GM19328 (cell line): ENCODE data around the gene FAM120B.
A peak's percentile ranks its signal among the peaks of the same experiment; 100 is the strongest.

Source experiments
- ATAC-seq: cut with Tn5 transposase; IDR thresholded peaks from one replicate; pipeline ENCODE4 v1.9.1; 2021; ENCODE audit warnings: mild to moderate bottlenecking, moderate library complexity; ENCODE audit not compliant: unreplicated experiment

The FAM120B gene

DNA sequence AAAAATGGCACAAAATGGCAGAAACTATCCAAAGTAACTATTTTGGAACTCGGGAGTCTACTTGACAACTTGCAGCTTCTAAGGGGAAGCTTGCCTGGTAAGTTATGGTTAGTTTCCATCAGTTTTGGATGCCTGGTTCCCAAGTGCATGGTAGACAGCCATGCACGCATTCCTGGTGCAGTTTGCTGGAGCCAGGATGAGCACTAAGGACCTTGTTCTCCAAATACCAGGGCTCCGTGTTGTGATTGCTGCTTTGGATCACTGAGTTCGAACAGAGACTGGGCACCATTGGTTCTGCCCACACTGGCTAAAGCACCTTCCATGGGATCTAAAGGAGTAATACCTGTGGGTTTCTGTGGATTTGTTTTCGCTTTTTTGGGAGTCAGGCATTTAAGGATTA, 103.7 kb downstream of the FAM120B start:
- no peak for ATAC-seq

DNA sequence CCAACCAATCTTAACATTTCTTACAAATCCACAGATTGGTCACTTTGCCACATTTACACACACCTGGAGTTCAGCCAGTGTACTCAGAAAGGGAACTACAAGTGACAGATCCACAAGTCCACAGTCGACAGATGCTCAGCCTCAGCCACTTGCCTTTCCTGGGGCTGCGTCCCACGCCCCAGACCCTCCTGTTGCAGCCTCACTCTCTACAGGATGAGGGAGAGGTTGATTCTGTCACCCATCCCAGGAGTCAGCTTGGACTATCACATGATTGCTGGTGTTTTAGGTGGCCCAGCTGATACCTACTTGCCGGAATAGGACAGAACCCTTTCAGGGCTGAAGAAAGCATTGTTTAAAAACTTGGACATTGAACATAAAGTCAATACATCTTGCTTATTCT, 108.8 kb downstream of the FAM120B start:
- no peak for ATAC-seq

DNA sequence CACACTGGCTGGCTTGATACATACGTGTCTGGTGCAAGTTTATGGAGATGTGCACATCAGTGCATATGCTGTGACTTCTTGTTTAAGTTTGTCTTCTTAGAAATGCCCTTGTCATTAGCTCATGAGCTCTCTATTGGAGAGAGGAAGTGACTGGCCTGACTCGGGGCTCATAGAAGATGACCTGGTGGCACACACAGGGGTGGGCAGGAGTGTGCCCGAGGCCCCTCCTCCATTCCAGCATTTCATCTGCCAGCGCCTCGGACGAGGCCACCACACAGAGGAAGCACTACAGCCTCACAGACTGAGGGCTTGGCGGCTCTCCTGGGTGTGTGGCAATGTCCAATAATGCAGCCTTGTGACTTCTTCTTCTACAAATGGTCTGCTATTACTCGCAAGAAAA, 109.7 kb downstream of the FAM120B start:
- no peak for ATAC-seq

DNA sequence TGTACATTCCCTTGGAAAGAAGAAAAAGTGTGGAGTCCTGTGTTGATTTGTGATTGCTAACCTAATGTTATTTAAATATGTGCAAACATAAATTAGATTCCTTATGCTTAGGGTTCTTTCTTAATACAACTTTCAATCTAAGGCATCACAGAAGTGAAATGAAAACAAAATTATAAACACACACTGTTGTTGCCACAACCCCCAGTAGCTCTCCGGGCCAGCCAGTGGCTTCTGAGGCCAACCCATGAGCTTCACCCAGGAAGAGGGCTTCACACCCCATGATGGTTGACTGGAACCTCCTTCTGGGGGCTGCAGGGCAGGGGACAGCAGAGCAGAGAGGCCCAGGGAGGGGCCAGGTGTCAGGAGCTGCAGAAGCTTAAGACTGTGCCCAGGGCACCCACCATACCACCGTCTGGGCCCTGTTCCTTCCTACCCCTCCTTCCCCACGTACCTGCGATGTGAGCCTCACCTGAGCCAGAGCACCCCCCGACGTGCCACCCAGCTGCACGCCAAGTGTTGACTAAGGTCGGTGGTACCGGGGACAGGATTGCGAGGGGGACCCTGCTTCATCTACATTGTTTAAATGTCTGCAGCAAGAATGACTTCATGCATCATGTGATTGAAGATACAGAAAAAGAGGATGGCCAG, 110.5 kb downstream of the FAM120B start:
- ATAC-seq = no peak

DNA sequence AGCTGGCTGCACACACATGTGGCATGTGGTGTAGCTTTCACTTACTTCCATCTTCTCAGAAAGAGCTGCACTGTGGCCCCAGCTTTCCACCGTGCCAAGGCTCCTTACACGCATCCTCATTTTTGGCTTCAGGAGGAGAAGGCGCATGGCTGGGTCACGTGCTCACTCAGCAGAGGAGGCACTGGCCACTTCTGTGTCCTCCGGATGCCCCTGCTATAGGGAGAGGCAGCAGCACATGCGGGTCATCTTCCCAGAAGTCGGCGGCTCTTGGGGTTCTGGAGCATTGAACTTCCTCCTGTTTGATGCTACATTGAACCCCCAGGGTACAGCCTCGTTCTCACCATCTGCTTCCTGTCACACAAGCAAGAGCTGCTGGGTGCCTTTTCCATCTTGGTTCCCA, 111.3 kb downstream of the FAM120B start:
- no peak for ATAC-seq

DNA sequence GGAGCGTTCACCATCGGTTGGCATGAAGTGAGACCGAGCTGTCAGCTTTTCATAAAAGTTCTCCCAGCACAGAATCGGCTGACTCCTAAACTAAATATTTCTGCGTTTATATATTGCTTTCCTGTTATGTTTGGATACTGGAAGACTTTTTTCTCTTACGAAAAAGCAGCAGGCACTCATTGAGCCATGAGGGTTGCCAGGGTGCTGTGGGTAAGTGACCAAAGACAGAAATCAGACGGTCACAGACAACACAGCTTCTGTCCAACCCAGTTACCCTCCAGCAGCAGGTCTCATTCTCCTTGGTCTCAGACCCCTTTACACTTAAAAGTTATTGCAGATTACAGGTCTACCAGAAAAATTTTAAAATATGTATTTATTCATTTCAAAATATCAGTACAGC, 113.7 kb downstream of the FAM120B start:
- ATAC-seq = no peak

DNA sequence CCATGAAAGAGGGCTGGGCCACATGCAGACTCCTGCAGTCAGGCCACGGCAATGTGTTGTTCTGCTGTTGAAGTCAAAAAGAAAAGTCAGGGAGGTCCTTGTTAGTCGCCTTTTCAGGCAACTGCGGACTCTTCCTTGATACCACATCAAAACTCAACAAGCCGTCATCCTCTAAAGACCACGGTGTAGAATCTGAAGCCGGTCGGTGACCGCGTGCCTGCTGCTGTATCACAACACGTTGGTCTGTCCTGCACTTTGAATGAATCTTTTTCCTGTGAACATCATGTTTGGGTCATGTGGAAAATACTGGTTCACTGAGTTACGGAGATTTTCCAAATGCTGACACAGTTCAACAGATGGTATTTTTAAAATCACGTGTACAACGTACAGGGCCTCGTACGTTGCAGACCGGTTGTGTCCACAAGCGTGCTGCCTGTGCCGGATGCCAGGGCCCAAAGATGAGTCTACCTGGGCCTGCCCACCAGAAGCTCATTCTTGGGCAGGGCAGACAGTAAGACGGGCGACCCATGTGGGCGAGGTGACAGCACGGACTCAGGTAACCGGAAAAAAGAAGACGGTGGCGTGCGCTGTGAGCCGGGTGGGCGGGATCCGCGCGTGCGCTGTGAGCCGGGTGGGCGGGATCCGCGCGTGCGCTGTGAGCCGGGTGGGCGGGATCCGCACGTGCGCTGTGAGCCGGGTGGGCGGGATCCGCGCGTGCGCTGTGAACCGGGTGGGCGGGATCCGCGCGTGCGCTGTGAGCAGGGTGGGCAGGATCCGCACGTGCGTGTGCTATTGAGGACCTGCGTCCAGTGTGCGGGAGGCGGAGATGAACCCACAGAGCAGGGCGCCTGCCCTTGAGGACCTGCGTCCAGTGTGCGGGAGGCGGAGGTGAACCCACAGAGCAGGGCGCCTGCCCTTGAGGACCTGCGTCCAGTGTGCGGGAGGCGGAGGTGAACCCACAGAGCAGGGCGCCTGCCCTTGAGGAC, 114.5 kb downstream of the FAM120B start:
- ATAC-seq = no peak

DNA sequence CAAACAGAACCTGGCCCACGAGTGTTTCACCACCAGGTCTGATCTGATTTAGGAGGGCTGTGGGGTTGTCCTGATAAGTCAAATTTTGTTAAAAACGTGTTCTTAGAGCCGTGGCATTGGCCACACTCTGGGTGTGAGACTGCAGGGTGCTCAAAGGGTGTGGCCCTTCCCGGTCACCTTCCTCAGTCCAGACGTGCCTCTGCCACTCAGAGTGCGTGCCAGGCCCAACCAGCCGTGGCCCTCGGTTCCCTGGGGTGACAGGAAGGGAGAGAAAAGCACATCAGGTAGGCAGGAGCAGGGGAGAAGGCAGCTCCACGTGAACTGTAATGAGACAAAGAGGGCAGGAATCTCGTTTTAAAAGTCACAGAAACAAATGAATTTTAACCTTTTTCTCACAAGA, 115.4 kb downstream of the FAM120B start:
- no peak for ATAC-seq

DNA sequence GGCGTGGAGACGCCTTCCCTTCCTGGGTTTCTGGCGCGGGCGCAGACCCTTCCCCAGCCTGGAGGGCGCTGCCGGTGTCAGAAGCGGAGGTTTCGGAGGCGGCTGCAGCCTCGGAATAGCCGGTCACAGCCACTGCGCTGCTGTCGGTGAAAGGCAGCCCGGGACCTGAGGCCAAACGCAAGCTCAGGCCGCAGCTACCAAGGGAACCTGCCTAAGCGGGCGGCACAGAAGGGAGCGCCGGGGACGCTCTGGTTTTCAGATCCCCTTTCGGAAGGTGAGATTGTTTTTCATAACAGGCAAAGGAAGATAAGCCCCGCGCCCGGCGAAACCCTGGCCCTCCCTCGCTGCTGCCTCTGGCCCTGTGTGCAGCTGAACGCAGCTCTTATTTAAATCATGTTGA, 116.5 kb downstream of the FAM120B start:
- no peak for ATAC-seq

DNA sequence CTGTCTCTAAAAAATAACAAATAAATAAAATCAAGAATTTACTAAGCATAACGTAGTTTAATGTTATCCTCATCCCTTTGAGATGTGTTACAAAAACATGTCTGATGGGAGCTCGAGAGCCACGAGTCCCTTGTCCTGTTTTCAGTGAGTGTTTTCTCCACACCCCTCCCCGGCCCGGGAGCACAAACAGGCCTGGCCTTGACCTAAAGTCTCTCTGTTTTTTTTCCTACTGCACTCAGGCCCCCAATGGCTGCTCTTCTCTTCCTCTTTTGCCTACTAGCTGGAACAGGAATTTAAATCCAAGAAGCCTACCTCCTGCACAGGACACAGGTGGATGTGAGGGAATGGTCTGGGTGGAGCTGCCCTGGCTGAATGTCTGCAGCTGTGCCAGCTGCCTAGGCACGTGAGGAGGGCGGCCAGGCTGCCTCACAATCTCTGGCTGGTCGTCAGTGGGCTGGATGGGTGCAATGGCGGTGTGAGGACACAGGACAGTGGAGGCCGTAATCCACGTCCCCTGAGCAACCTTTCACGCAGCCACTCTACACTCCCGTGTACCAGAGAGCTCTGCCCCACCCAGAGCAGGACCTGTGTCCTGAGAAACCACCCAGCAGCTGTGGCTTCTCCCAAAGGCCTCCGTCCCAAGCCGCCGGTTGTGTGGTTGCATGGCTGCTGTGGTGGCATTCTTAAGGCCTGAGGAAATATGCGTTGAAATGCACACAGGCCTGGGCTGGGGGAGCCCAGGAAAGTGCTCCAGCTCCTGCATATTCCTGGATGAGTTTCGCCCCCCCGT, 117.5 kb downstream of the FAM120B start:
- ATAC-seq = no peak

DNA sequence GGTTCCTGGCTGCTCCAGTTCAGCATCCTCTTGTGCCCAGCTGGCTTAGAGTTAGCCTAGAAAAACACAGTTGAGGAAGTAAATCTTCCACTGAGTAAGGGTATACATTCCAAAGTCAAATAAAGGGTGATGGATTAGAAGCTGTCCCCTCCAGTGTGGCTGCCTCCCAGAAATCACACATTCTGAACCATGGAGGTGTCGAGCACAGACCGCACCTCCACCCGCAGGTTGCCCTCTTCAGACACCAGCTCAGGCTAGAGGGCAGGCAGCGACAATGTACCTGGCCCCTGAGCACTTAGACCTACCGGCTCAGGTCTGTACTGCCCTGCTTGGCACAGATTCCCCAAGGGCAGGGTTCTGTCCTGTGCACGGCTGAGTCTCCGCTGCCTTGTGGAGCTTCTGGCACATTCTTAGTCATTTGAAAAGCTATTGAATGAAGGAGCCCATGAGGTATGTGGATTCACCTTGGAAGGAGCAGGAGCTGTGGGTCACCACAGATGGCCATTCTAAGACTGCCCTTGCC, 118.1 kb downstream of the FAM120B start:
- ATAC-seq = no peak

DNA sequence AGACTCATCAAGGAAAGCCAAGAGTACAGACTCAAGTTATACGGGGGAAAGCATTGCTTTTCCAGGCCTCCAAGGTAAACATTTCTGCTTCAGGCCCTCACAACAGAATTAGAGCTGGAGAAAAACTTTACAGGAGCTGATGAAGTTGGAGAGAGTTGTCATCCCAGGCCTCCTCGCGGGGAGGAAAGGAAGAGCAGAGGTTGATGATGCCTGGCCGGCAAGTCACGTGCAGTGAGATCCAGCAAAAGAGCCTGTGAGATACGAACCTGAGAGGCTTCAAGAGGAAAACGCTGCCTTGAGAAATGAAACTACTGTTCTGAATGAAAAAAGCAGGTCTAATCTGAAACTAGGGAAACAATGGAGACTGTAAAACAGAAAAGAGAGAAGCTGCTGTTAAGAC, 122.9 kb downstream of the FAM120B start:
- no peak for ATAC-seq

DNA sequence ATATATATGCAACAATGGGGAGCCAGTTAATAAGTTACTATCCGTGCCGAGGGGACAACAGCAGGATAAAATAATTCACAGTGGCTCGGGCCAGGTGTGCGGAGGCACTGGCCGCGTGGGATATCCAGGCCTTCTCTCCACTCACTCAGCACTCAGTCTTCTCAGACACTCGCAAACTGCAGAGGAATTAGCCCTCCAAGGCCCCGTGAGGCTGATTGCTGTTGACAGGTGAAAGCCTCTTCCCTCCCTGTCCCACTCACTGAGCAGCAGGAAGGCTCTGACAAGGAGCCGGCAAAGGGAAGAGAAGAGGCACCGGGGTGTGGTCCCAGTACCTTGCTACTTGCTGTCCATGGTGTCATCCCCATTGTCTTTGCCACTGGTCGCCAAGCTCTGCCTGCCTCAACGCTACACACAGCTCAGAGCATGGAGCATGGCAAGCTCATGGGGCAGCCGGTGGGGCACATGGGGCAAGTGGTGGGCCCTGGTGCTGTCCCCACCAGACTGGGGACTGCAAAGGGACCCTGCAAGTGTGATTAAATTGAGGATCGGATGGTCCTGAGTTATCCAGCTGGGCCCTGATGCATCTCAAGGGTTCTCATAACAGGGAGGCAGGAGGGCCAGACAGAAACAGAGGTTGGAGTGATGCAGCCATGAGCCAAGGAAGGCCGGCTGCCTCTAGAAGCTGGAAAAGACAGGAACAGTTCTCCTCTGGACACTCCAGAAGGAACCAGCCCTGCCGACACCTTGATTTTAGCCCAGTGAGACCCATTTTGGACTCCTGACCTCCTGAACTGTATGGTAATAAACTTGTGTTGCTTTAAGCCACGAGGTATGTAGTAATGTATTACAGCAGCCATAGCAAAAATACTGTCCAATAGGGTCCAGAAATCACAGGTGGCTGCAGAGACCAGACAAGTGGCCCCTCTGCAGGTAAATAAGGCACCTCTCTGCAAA, 126.9 kb downstream of the FAM120B start:
- ATAC-seq = no peak

DNA sequence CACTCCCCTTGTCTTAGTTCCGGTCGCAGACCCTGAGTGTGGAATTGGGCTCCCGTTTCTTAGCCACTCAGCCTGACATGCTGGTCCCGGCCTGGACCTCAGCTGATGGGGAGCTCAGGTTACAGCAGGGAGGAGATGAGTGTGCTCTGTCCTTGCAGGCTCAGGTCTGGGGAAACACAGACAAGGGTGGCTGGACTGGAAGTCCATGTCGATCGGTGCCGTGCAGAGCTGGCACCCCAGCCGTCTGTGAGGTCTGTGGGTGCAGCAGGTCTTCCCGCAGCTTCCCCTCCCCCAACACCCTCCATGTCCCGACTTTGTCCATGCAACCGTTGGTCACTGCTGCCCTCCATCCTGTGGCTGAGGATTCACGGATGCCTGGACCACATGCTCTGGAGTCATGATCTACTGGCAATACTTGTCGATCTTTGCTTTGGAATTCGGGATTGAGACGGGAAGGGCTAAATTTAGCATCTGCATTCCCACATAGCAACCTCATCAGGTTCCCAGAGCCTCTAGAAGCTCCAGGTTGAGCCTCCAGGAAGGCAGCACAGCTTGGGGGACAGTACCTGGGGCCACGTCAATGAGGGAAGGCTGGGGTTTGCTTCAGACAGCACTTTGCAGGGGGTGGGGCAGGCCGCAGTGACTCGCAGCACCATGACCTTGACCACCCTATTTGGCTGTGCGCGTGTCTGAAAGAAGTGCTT, 127.7 kb downstream of the FAM120B start:
- ATAC-seq = no peak

DNA sequence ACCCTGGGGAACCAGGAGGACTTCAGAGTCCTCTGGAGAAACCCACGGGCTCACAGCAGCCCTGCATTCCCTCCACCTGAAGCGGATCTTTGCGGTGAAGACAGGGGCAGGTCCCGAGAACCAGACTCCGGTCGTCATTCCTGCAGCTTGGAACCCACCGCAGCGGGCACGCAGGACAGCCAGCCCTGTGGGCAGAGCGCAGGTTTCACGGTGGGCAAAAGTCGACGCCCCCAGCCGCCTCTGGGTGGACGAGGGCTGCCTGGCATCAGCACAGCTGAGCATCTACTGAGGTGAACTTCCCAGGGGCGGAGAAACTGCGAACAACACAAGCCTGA, 128.2 kb downstream of the FAM120B start:
- ATAC-seq = no peak

DNA sequence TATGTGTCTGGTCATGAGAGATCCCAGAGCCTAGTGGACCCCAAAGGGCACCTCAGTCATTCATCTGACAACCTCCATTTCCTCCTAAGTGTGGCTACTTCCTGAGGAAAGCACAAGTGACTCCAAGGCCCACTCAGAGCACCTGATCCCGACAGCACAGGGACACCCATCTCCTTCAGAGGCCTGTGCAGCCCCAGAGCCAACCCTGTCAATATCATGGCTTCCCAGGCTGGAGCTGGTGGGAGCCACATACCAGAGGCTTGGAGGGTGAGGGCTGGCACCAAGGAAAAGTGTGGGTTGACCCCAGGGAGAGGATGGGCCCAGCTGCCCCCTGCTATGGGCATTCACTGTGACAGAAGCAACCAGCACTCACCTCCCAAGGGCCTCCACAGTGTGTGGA, 129.2 kb downstream of the FAM120B start:
- ATAC-seq = no peak

DNA sequence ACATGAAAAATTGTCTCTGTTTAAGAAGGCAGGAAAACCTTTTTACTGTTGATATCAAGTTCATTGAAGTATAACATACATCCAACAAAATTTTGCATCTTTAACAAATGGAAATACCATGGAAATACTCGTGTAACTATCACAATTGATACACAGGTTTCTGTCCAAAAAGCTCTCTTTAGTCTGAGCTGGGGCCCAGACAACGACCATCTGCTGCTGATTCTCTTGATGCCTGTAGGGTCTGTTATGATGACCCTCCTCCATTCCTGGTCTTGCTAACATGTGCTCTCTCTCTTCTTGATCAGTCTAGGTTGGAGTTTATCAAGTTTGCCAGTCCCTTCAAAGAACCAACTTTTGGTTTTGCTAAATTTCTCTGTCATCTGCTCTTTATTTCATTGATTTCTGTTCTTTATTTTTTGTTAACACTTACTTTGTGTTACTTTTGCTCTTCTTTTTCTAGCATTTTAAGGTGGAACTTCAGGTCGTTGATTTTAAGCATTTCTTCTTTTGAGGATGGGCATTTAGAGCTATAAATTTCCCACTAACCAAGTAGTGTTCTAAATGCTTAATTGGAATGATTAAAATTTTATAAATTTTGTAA, 129.8 kb downstream of the FAM120B start:
- no peak for ATAC-seq

DNA sequence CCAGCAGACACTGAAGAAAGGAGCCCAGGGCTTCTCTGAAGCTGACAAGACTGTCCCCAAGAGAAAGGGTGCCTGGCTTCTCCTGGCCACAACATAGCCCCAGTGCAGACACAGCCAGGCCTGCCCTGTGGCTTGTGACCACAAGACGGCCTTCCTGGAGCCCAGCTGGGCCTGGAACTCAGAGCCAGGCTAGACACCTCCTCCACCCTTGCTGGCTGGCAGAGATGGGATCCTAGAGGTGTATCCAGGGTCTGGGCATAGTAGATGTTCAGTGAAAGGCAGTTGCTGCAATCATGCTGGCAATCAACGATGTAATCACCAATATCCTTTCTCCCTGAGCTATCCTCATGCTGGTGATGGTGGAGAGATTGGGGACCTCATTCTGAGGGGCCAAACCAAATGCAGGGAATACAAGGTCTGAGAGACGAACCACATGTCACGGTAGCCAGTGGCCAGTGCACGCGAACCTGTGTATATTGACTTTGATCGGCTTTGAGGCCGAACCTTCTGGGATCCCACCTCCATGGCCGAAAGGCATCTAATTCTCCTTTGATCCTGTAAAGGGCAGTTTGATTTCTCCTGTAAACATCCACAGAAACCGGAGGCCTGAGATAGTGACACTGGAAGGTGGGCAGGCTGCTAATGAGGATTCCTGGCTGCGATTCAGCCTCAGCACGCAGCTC, 131.3 kb downstream of the FAM120B start:
- no peak for ATAC-seq

DNA sequence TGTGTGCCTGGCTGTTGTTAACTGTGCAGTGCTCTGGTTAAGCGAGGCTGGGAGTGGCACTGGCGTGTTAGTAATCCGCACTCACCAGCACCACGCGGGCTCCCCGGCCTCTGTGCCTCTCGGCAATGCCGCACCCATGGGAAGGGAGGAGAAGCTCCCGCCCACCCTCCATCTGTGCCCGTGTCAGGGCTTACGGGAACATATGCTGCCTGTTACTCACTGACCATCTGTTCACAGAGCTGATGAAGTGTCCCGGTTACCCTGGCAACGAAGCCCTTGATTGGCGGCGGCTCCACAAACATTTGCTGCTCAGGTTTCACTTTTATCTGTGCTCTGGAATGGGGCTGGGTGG, 131.8 kb downstream of the FAM120B start:
- ATAC-seq = peak; percentile 88
